ENCODE data around the gene GPC2.
"Not testable (repeated sequence)": the region's sequence is repeated elsewhere in the genome, so short reads cannot be mapped to it uniquely, and the experiment has no call there.

Gene GPC2

GRCh38 chr7:100148225-100148558 is 29.0 kb downstream of the GPC2 start:
- no peak for DNase-seq

GRCh38 chr7:100147278-100147677 is 29.9 kb downstream of the GPC2 start:
- no peak for DNase-seq

- not testable (repeated sequence) for DNase-seq
Measured at GRCh38 chr7:100146350-100146749, 30.8 kb downstream of the GPC2 start.

GRCh38 chr7:100142461-100142860 is 34.7 kb downstream of the GPC2 start:
- DNase-seq: no peak

- no peak for DNase-seq
Measured at GRCh38 chr7:100141555-100141949, 35.6 kb downstream of the GPC2 start.

GRCh38 chr7:100137851-100138760 is 39.1 kb downstream of the GPC2 start:
- DNase-seq: no peak

- no peak for DNase-seq
Measured at GRCh38 chr7:100132697-100133151, 44.5 kb downstream of the GPC2 start.

- no peak for DNase-seq
Measured at GRCh38 chr7:100132126-100132525, 45.1 kb downstream of the GPC2 start.

GRCh38 chr7:100130608-100131453 is 46.4 kb downstream of the GPC2 start:
- peak; percentile 70 for DNase-seq

- not testable (repeated sequence) for DNase-seq
Measured at GRCh38 chr7:100130220-100130607, 47.0 kb downstream of the GPC2 start.

- DNase-seq: no peak
Measured at GRCh38 chr7:100128637-100128963, 48.6 kb downstream of the GPC2 start.

GRCh38 chr7:100127866-100128636 is 49.1 kb downstream of the GPC2 start:
- DNase-seq: no peak

- DNase-seq: peak; percentile 95
Measured at GRCh38 chr7:100126931-100127865, 50.0 kb downstream of the GPC2 start, which contains the start of gene MBLAC1. TSS of gene MBLAC1 (plus strand) at chr7:100126967. CDS start at chr7:100127396, 429 bp downstream.

GRCh38 chr7:100126239-100126930 is 50.8 kb downstream of the GPC2 start:
- DNase-seq: no peak

GRCh38 chr7:100124301-100125230 is 52.6 kb downstream of the GPC2 start:
- DNase-seq: no peak

- no peak for DNase-seq
Measured at GRCh38 chr7:100122568-100122967, 54.6 kb downstream of the GPC2 start.

- peak; percentile 74 for DNase-seq
Measured at GRCh38 chr7:100122067-100122466, 55.1 kb downstream of the GPC2 start.

- no peak for DNase-seq
Measured at GRCh38 chr7:100120733-100121036, 56.5 kb downstream of the GPC2 start.

- no peak for DNase-seq
Measured at GRCh38 chr7:100119970-100120732, 57.0 kb downstream of the GPC2 start.

All from NCI-H1105 (cell line).